ENCODE data around the gene TNFRSF11A.

TNFRSF11A gene

GRCh38 chr18:62420513-62421209, 95.6 kb downstream of the TNFRSF11A start:
- DNase-seq = peak; percentile 54

GRCh38 chr18:62425465-62426190, 100.5 kb downstream of the TNFRSF11A start:
- peak; percentile 94 for DNase-seq

- DNase-seq = no peak
Observed at GRCh38 chr18:62426191-62426488, 101.0 kb downstream of the TNFRSF11A start.

GRCh38 chr18:62432176-62432575, 107.1 kb downstream of the TNFRSF11A start:
- no peak for DNase-seq

GRCh38 chr18:62434798-62435197, 109.7 kb downstream of the TNFRSF11A start:
- no peak for DNase-seq

- peak; percentile 51 for DNase-seq
Observed at GRCh38 chr18:62435435-62436031, 110.4 kb downstream of the TNFRSF11A start.

- DNase-seq = no peak
Observed at GRCh38 chr18:62436636-62437234, 111.6 kb downstream of the TNFRSF11A start.

GRCh38 chr18:62437235-62438017, 112.3 kb downstream of the TNFRSF11A start:
- DNase-seq = no peak

- DNase-seq = no peak
Observed at GRCh38 chr18:62438018-62438329, 112.9 kb downstream of the TNFRSF11A start.

GRCh38 chr18:62438402-62438801, 113.3 kb downstream of the TNFRSF11A start:
- no peak for DNase-seq

- DNase-seq = no peak
Observed at GRCh38 chr18:62438866-62439265, 113.8 kb downstream of the TNFRSF11A start.
